Activated CD8-positive, alpha-beta memory T cell treated with anti-CD3 and anti-CD28 coated beads, Interleukin-2, amount 50 U/mL, for 1 hour (primary cell): ENCODE results near the gene KLHL26.

Source experiments
- DNase-seq: peaks from one replicate; pipeline ENCODE4 v3.0.0-alpha.2; 2020; ENCODE audit errors: extremely low read depth

The KLHL26 gene

DNA sequence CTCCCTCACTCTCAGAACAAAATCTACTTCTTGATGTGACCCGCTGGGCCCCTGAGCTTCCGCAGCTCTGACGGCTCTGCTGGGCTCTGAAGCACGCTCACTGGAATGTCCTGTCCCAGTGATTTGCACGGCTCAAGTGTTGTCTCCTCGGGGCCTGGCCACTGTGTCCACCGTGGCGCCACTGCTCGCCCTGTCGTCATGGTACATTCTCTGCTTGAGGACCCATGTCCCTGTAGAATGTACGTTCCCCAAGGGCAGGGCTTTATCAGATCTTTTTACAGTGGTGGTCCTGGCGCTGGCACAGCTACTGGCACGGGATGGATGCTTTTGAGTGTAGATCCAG, 12.1 kb downstream of the KLHL26 start:
- no peak for DNase-seq

DNA sequence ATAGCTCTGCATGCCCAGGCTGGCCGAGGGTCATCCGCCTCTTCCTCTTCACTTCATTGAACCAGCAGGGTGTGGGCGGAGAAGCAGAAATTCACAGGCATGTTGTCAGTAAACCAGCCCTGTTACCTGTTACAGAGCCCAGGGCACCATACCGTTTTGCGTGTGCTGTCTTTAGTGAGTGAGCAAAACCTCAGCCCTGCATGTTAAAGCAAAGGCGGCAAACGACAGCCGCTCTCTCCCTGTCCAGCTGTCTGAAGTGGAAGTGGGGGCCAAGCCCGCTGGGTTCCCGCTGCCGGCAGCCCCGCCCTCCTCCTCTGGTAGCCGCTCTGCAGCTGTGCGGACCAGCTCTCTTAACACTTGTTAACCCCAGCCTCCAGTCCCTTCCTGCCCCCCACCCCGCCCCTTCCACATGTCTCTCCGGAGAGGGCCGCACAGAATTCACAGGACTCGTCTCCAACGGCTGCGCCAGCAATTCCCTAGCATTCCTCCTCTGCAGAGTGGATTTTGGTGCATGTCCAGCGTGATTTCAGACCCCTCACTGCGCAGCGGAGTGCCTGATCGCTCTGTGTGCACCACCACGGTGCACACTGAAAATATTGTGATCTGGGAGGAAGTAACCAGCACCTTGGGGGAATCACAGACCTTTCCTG, 12.7 kb downstream of the KLHL26 start:
- DNase-seq = no peak

DNA sequence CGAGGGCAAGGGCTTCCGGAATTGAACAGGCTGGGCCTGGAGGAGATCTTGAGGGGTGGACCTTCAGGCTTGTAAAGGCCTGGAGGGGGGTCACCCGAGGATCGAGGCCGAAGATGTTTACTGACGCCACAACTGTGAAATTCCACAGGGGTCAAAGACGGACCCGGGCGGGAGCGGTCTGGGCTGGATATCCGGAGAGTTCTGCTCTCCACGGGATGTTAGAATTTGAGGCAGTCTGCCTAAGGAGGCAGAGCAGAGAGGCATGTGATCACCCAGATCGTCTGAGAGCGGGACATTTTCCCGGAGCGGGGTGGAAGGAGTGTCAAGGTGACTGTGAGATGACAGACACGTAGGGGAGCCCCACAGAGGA, 13.2 kb downstream of the KLHL26 start:
- DNase-seq = no peak

DNA sequence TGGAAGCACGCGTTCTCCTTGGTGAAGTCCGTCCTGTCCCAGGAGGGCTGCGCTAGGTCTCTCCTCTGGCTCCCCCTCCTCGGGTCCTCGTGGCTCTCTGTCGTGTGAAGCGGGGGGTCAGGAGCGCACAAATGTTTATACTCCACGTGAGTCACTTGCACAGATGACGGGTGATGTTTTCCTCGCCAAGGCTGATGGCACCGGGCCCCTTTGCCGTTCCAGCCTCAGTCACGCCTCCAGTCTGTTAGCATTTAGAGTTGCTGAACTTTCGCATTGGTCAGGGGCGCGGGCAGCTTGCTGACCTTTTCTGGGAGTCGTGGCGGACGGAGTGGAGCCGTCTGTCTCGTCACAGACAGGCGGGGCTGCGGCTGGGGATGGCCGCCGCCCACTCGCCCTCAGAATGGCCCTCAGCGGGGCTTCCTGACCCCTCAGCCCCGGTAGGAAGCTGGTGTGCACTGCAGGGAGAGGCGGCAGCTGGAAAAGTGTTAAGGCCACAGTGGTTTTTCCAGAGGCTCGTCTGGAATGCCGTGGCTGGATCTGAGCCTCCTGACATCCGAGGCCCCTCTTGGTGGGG, 13.7 kb downstream of the KLHL26 start:
- no peak for DNase-seq

DNA sequence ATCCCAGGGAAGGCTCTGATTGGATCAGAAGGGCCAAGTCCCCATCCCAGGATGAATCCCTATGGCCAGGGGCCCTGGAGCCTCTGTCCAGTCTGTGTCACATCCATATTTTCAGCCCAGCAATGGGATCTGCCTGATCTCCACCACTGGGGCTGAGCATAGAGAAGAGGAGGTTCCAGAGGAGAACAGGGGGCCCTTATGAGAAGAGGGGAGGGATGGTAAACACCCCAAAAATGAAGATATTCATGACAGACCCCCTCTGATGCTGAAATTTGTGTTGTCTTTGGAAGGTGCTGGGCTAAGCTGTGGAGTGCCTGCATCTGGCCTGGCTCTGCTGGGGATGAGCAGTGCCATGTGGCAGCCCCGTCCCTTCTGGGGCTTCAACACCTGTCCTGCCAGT, 14.5 kb downstream of the KLHL26 start:
- no peak for DNase-seq

DNA sequence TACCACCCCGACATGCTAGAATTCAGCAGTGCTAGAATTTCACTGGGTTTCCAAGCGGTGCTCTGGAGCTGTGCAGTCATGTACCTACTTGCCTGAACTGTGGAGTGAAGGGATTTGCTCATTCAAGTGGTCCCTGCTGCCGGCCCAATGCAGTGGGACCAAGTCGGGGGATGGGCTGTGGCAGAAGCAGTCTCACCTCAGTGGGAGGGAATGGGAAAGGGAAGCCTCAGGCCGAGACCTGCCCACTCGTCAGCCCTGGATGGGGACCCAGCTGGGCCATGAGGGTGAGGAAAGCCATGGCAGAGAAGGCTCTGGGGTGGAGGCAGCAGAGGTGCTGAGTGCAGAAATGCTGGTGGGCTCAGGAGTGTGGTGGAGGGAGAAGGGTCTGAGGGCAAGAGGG, 14.9 kb downstream of the KLHL26 start:
- DNase-seq = no peak

DNA sequence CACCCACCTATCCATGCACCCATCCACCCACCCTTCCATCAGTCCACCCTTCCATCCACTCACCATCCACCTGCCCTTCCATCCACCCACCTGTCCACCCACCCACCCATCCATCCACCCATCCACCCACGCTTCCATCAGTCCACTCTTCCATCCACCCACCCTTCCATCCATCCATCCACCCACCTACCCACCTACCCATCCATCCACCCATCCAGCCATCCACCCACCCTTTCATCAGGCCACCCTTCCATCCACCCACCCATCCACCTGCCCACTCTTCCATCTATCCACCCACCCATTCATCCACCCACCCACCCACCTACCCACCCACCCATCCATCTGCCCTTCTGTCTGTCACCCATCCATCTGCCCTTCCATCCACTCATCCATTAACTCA, 17.0 kb downstream of the KLHL26 start:
- no peak for DNase-seq

DNA sequence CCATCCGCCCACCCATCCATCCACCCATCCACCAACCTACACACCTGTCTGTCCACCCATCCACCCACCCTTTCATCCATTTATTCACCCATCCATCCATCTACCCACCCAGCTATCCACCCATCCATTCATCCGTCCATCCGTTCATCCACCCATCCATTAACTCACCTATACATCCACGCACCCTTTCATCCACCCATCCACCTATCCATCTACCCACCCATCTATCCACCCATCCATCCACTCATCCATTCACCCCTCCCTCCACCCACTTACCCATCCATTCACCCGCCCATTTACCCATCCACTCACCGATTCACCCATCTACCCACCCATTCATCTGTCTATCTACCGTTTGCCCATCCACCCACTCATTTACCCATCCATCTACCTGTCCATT, 17.6 kb downstream of the KLHL26 start:
- no peak for DNase-seq

DNA sequence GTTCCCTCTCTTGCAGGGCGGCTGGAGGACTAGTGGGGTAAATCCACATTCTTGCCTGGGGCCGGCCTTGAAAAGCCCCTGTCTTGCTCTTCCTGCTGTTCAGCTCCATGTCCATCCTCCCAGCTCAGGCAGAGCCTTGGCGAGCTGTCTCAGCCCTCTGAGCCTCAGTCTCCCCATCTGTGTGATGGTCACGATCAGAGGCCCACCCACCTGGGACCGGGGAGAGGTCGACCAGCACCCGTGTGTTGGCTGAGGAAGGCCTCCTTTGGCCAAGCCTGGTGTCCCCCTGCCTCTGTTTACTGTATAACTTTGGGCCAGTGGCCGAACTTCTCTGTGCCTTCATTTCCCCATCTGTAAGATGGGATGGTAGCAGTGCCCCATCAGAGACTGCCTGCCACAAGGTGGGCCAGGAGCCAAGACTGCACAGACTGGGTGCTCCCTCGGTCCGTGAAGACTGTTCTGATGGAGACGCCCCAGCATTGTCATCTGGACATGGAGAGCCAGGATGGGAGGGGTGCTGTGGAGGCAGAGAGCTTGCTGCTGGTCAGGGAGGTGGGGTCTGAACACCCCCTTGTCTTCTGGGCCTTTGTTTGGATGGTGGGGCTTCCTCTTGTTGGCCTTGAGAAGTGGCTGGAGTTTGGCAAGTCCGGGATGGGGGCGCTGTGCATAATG, 18.5 kb downstream of the KLHL26 start:
- no peak for DNase-seq

DNA sequence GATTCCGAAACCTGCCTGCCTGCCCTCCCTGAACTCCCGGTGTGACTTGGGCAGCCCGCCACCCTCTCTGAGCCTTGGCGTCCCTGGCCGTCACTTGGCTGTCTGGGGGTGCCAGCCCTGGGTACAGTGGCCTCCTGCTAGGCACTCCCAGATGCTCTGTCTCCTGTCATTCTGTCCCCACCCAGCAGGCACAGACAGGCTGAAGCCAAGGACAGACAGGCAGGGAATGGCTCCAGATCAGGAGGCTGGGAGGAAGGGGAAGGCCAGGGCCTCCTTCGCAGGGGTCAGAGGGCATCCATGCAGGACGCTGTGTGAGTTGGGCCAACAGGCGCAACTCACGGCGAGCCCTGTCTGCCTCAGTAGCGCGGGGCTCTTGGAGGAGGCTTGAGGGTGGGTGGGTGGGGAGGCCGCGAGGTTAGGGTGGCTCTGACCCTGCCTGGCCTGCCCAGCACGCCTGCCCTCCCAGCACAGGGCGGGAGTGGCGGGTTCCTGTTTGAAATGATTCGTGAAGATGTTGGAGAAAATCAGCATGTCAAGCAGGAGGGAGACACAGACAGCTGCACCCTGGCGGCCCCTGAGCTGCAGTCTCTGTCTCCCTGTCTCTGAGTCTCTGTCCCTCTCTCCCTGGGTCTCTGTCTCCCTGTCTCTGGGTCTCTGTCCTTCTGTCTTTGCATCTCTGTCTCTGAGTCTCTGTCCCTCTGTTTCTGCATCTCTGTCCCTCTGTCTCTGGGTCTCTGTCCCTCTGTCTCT, 19.7 kb downstream of the KLHL26 start:
- no peak for DNase-seq

DNA sequence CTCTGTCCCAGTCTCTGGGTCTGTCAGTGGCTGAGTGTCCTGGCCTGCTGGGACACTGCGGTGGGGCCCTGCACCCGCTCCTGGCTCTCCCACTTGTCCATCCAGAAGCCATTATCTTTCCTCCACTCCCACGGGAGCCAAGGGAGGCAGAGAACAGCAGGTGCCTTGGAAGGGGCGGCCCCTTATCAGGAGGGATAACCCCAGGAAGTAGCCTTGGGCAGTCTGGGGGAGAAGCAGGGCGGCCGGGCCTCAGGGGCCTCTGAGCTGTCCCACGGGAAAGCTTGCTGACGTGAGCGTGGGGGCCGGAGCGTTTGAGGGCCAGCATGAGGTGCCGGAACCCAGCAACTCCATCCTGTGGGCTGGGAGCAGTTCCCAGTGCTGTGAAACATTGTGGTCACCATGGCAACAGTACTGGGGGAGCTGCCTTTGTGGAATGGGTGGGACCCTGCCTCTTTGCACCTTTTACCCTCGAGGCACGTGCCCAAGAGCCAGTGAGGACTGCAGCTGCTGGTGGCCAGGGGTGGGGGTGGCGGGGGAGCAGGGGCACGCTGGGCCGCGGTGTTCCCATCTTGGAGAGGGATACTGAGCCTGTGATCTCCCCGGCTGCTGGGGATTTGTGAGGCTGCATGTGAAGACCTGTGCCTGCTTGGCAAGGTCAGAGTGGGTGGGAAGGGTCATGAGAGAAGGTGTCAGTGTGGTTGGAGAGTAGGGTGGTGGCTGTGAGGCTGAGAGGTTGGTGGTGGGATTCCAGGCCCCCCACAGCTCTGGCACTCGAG, 20.9 kb downstream of the KLHL26 start:
- DNase-seq = no peak

DNA sequence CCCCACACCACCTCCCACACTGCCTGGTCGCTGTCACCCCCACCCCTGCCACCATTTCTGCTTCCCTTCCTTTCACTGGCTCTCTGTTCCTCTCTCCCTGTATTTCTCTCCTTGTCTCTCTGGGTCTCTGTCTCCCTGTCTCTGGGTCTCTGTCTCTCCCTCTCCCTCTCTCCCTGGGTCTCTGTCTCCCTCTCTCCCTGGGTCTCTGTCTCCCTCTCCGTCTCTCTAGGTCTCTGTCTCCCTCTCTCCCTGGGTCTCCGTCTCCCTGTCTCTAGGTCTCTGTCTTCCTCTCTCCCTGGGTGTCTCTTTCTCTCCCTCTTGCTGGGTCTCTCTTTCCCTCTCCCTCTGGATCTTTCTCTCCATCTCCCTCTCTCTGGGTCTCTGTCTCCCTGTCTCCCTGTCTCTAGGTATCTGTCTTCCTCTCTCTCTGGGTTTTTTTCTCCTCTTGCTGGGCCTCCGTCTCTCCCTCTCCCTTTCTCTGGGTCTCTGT, 21.6 kb downstream of the KLHL26 start:
- DNase-seq = no peak

DNA sequence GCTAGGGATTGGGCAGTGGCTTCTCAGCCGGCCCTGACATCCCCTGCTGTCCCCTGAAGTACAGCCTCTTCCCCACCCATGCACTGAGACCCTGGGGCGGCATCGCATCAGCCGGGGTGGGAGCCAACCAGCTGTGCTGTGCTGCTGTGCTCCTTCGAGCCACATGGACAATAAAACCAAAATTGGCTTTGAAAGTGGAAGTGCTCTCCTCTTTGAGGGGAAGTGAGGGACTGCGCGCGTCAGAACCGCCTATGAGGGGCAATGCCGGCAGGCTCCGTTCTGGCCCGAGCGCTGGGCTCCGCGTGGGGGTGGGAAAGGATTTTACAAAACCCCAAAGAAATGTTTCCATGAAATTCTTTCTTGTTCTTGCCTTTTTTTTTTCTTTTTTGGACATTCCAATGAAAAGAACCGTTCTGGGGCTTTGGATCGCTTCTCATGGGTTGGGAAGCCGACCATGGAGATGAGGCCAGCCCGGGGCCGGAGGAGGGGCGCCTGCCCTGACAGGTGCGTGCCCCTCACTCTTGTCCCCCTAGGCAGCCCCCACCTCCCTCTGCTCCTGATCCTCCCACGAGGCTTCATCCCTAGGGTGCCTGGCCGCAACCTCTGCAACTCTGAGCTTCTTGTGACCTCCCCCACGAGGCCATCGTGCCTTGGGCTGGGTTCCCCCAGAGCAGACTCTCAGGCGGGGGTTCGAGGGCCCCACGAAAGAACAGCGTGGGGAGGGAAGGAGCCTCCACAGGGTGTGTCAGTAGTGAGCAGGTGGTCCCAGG, 22.6 kb downstream of the KLHL26 start:
- DNase-seq = no peak

DNA sequence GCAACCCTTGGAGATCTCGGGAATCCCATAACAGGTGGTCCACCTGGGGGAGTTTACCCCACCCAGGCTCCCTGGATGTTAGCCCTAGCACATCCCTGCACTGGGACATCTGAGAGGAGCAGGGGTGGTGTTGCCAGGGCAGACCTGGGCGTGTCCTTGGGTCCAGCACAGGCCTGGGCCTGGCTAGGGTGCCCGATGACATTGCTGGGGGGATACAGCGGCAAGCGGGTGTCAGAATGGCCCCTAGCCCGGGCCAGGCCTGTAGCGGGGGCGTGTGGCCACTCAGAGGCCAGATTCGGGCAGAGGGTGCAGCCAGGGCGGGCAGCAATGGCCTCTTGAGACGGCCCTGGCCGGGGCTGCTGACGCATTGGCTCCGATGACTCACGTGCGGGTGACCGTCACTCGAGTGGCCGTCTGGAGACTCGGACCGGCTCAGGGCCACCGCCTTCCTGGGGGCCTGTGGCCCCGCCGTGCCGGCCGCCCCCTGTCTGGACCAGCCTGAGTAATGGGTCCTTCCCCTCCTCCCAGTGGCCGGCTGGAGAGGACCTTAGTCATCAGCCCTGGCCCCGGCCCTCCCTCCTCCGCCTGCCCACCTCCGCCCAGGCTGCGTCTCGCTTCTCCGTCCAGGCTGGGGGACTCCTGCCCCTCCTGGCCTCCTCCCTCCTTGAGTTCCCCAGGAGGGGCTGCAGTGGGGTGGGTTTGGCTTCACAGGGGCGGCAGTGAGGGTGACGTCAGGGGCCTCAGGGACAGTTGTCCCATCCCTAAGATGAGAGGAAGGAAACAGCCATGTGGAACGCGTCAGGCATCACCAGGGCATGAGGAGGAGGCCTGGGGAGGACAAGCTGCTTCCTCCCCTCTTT, 23.5 kb downstream of the KLHL26 start:
- DNase-seq = no peak

DNA sequence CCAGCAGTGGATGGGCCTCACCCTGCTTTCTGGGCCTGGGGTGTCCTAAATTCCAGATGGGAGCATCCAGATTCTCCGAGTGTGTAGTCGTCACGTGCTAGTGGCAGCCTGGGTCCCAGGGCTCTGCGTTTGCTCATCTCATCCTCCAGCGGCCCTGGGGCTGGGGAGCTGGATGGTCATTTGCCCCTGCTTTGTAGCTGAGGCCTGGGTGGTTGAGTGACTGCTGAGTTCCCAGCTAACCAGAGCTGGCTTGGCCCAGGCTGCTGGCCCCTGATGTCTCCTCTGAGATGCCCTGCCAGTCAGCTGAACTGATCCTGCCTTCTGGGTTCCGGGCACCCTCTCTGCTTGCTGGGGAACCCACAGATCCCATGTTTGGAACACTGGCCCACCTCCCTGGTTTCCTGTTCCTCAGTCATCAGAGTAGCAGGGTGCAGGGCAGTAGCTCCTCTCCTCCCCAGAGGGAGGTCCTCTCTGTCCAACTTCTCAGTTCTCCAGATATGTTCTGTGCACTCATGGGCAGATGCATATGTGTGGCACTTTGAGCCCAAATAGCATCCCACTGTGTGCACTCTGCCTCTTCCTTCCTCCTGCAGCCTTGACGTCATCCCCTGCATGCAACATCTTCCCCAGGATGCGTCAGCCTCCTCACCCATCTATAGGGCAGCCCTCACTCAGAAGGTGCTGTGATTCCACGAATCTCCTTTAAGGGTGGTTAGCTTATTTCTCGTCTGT, 24.3 kb downstream of the KLHL26 start:
- DNase-seq = no peak

DNA sequence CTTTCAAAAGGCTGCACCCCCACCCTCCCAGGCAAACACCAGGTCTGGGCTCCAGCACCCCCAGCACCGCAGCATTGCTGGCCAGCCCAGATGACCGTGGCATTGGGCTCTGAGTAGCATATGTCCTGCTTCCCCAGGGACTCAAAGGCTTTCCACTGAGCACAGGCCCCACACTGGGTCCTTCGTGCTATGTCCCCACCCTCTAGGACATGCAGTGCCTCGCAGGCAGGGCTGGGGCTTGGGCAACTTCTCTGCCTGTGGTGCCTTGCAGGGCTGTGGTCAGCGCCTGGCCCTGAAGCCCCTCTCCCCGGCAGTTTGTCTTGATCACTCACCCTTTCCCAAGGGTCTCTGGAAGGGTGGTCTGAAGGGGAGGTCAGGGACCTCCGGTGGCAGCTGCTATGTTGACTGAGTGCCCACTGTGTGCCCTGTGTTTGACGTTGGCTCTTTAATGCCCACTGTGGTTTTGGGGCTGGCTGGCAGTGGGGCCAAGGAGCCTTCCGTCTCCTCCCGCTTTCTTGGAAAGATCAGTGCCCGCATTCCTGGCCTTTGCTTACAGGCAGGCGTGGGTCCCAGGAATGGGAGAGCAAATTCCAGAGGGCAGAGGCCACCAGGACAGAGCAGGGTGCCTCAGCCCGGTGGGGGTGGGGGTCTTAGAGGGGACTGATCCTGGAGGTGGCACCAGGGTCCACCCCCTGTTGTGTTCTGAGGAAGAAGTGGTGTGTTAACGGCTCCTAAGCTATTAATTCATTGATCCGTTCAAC, 26.3 kb downstream of the KLHL26 start:
- no peak for DNase-seq

DNA sequence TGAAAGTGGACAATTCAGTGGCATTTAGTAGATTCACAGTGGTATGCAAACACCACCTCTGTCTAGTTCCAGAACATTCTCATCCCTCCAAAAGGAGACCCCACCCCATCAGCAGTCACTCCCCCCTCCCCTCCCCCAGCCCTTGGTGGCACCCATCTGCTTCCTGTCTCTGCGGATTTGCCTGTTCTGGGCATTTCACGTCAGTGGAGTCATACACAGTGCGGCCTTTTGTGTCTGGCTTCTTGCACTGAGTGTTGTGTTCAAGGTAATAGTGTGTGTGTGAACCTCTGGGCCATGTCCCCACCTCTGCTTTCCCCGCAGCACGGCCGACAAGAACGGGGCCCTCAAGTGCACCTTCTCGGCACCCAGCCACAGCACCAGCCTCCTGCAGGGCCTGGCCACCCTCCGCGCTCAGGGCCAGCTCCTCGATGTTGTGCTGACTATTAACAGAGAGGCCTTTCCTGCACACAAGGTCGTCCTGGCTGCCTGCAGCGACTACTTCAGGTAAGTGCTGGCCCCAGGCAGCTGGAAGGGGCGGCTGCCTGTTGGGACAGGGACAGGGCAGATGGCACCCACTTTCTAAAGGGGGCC, 27.2 kb downstream of the KLHL26 start:
- DNase-seq = no peak

DNA sequence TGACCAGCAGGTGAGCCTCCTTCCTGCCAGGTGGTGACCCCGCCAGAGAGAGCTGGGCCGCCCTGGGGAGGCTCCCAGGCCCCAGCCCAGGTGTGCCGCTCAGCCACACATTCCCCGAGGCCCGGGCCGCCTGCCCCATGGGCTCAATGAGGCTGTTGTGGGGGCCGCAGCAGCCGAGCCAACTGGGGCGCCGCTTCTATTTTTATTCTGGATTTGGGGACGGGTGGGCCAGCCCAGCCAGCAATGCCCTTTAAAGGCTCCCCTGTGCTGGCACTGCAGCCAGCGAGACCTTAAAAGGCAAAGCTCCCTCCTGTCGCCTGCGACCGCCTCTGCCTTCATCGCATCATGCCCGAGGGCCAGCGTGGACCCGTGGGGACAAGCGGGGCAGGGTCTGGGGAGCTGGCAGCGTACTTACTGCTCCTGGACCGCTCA, 29.0 kb downstream of the KLHL26 start:
- DNase-seq = no peak
